ENCODE data around the gene PRELP. TPM values are rescaled to one million over a fixed set of nuclear protein-coding genes. Genes with fewer than 3 reads are reported as not detected.
"Not testable (repeated sequence)": the region's sequence is repeated elsewhere in the genome, so short reads cannot be mapped to it uniquely, and the experiment has no call there.

PRELP gene
- total RNA-seq, 1 donor from 2014 or later = not detected

DNA sequence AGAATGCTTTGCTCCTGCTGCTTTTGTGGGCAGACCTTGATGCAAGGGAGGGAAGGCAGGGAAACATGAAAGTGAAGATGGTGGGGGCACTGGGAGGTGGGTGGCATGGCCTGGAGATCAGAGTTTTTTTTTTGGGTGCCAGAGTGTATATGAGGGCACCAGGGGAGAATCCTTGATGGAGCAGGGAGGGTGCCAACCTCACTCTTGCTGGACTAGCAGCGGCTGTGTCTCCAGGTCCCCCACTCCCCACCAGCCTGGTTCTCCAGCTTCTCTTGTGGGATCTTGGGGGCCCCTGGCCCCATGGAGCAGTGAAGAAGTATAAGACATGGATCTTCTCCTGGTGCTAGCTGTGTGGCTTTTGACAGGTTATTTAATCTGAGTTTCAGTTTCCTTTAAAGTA lies 13.5 kb upstream of the PRELP start:
- TF ChIP-seq, protein P1, sequence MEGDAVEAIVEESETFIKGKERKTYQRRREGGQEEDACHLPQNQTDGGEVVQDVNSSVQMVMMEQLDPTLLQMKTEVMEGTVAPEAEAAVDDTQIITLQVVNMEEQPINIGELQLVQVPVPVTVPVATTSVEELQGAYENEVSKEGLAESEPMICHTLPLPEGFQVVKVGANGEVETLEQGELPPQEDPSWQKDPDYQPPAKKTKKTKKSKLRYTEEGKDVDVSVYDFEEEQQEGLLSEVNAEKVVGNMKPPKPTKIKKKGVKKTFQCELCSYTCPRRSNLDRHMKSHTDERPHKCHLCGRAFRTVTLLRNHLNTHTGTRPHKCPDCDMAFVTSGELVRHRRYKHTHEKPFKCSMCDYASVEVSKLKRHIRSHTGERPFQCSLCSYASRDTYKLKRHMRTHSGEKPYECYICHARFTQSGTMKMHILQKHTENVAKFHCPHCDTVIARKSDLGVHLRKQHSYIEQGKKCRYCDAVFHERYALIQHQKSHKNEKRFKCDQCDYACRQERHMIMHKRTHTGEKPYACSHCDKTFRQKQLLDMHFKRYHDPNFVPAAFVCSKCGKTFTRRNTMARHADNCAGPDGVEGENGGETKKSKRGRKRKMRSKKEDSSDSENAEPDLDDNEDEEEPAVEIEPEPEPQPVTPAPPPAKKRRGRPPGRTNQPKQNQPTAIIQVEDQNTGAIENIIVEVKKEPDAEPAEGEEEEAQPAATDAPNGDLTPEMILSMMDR (conservative IDR thresholded peaks at IDR 0.05; ENCODE audit: low read depth, low read length) = no peak
- no peak for DNase-seq (ENCODE audit: low read depth)
- no peak overlapping the region for H3K4me3 ChIP-seq (ENCODE audit: low read depth, low read length)

DNA sequence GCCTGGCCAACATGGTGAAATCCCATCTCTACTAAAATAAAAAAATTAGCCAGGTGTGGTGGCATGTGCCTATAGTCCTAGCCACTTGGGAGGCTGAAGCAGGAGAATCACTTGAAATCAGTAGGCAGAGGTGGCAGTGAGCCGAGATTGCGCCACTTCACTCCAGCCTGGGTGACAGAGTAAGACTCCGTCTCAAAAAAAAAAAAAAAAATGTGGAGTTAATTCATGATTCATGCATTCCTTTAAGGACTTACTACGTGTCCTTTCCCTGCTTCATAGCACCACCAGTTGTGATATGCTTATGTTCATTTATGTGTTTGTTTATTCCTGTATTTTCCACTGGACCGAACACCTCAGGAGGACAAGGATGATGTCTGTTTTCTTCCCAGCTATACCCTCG lies 12.7 kb upstream of the PRELP start:
- TF ChIP-seq, protein P1 (conservative IDR thresholded peaks at IDR 0.05; ENCODE audit: low read depth, low read length) = no peak
- no peak for DNase-seq (ENCODE audit: low read depth)
- no peak overlapping the region for H3K4me3 ChIP-seq (ENCODE audit: low read depth, low read length)

DNA sequence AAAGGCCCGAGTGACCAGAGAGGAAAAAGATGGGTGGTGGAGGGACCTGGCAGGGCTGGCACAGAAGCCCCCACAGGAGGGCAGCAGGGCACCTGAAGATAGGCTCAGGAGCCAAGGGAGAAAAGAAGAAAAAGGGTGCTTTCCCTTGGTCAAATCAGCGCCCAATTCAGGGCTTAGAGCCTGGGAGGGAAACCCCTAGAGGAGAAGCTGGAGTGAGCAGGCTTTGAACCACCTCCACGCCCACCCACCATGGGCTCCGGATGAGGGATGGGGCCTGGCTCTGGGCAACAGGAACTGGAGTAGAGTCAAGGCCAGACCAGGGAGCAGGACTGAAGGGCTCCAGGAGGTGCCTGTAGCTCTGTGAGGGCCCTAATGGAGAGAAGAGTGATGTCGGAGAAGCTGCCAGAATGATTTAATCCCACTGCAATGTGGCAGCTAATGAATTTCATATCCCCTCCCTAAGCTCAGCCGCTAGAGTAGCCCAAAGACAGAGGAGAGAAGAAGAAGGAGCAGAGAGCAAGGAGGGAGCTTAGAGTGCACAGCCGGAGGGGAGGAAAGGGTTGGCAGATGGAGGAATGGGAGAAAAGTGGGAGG lies 12.0 kb upstream of the PRELP start:
- H3K4me3 ChIP-seq (ENCODE audit: low read depth, low read length) = no peak overlapping the region
- TF ChIP-seq, protein P1 (conservative IDR thresholded peaks at IDR 0.05; ENCODE audit: low read depth, low read length) = peak; percentile 12

DNA sequence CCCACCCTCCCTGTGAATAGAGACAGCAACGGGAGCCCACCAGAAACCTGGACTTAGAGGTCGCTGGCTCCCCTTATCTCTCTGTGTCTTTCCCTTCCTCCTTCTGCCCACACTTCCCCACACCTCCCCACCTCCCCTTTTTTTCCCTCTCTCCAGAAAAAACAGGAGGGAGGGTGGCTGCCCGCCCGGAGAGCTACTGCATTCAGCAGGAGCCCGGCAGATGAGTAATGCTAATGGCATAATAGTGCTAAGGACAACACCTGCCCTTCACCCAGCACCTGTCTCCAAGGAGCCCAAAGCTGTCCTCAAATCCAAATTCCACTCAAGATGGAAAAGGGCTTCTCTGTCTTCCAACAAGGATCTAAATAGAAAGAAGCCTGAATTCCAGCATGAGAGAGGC lies 11.4 kb upstream of the PRELP start:
- H3K4me3 ChIP-seq (ENCODE audit: low read depth, low read length) = no peak overlapping the region
- no peak for DNase-seq (ENCODE audit: low read depth)

More for the DNA sequence above, 12.0 kb upstream of the PRELP start:
- DNase-seq (ENCODE audit: low read depth) = no peak

DNA sequence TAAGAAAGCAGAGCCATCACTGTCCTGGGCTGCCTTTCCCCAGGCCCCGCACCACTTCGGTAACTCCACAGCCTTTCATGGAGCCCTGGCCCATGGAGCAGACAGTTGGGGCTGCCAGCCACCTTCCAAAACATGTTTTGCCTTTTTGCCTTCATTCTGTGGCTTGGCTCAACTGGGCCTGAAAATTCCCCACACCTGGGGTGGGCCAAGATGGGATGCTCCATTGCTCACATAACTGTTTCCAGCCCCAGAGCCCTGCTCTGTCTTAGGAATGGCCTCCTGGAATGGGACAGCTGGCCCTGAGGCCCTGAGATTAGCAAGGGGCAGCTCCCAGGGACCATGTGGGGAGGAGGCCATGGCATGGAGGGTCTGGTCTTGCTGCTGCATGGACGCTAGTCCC lies 10.9 kb upstream of the PRELP start:
- H3K4me3 ChIP-seq (ENCODE audit: low read depth, low read length) = no peak overlapping the region
- DNase-seq (ENCODE audit: low read depth) = no peak
- TF ChIP-seq, protein P1 (conservative IDR thresholded peaks at IDR 0.05; ENCODE audit: low read depth, low read length) = no peak

More for the DNA sequence above, 11.4 kb upstream of the PRELP start:
- TF ChIP-seq, protein P1 (conservative IDR thresholded peaks at IDR 0.05; ENCODE audit: low read depth, low read length) = no peak

DNA sequence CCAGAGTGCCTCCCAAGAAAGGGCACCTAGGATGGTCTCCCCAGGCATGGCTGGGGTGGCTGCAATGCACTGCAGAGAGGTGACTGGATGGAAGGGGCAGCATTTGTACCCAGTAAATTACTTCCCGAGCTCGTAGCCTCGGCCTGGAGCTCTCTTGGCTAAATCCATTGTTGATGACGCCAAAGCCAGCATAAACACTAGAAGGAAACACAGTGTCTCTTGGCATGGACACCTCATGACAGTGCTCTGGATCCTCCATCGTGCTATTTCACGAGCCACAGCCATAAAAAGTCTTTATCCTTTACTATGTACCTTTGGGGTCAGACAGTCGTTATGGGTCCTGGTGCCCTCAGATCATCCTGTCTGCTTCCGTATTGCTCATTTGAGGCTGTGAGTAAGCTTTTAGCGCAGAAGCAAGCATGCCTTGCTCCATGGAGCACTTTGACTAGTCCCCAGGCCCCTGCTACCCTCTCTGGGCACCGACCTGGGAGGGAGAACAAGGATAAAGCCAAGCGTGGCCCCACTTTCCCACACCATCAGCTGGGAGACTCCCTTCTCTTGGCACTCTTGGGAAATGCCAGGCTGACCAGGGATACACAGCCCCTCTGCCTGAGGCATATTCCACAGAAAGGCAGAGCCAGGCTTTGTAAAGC lies 10.3 kb upstream of the PRELP start:
- no peak for DNase-seq (ENCODE audit: low read depth)
- TF ChIP-seq, protein P1 (conservative IDR thresholded peaks at IDR 0.05; ENCODE audit: low read depth, low read length) = no peak
- no peak overlapping the region for H3K4me3 ChIP-seq (ENCODE audit: low read depth, low read length)

DNA sequence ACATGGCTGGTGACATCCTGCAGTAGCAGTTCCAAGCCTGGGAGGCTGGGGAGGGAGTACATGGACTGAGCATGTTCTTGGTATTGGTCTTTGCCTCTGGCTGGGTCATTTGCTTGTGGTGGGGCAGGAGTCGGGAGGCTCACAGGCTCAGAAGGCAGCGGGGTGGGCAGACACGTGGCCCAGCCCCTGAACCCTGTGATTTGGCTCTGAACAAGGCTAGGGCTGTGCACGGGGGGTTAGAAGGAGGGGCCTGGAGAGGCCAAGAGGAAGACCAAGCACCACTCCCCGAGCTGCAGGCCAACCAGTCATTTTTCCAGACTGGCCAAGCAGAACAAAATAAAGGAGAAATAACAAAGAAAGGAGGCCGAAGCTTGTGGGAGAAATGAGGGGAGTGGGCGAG lies 9.7 kb upstream of the PRELP start:
- no peak overlapping the region for H3K4me3 ChIP-seq (ENCODE audit: low read depth, low read length)
- TF ChIP-seq, protein P1 (conservative IDR thresholded peaks at IDR 0.05; ENCODE audit: low read depth, low read length) = no peak
- DNase-seq (ENCODE audit: low read depth) = no peak

DNA sequence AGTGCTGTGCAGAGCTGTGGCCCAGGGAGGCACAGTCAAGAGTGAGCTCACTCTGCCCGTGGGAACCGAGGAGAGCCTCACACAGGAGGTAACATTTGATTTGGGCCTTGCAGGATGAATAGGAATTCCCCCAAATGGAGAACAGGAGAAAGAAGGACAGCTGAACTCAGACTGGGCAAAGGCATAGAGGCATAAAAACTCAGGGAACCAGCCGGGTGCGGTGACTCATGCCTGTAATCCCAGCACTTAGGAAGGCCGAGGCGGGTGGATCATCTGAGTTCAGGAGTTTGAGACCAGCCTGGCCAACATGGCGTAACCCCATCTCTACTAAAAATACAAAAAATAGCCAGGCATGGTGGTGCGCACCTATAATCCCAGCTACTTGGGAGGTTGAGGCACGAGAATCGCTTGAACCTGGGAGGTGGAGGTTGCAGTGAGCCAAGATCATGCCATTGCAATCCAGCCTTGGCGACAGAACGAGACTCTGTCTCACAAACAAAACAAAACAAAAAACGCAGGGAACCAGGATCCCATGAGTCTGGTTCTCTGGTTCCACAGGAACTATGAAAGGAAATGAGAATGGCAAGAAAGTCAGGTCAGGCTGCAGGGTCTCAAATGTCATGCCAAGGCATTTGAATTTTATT lies 8.6 kb upstream of the PRELP start:
- not testable (repeated sequence) for H3K4me3 ChIP-seq (ENCODE audit: low read depth, low read length); DNase-seq (ENCODE audit: low read depth)
